D721Med (cell line): Measurements from ENCODE around the gene DRD1.
"Not testable (repeated sequence)": the region's sequence is repeated elsewhere in the genome, so short reads cannot be mapped to it uniquely, and the experiment has no call there.

ENCODE experiments used
- DNase-seq: peaks from one replicate; pipeline ENCODE4 v3.0.0; 2011; ENCODE audit warnings: low spot score; ENCODE audit not compliant: insufficient read length
- FAIRE-seq: peaks from 2 replicates; lab custom pipeline; 2011; peaks lifted over from hg19 to GRCh38; lab: Jason Lieb, UNC
- CTCF ChIP-seq: IDR thresholded peaks from 2 replicates; pipeline ENCODE4 v1.5.1; 2012; ENCODE audit warnings: mild to moderate bottlenecking, control low read depth; ENCODE audit not compliant: insufficient read depth; ENCODE audit errors: missing control alignments

DRD1 gene

GRCh38 chr5:175463641-175464040 lies 19.7 kb upstream of the DRD1 start:
- TF ChIP-seq CTCF: no peak
- FAIRE-seq (no peak), DNase-seq (no peak)

GRCh38 chr5:175461370-175461769 lies 17.4 kb upstream of the DRD1 start:
- no peak for TF ChIP-seq CTCF
- DNase-seq (no peak), FAIRE-seq (no peak)

- DNase-seq (no peak), FAIRE-seq (no peak)
- TF ChIP-seq CTCF: no peak
Observed at GRCh38 chr5:175460552-175460951, 16.6 kb upstream of the DRD1 start.

- TF ChIP-seq CTCF: peak; percentile 61
- no peak for DNase-seq
- FAIRE-seq: peak; percentile 29
Observed at GRCh38 chr5:175460126-175460525, 16.1 kb upstream of the DRD1 start.

- no peak for TF ChIP-seq CTCF
- DNase-seq: no peak
- no peak for FAIRE-seq
Observed at GRCh38 chr5:175457466-175457865, 13.5 kb upstream of the DRD1 start.

- no peak for TF ChIP-seq CTCF
- no peak for FAIRE-seq
Observed at GRCh38 chr5:175456105-175456742, 12.2 kb upstream of the DRD1 start.

GRCh38 chr5:175454338-175454737 lies 10.4 kb upstream of the DRD1 start:
- FAIRE-seq, DNase-seq: not testable (repeated sequence)

More at GRCh38 chr5:175456105-175456742, 12.2 kb upstream of the DRD1 start:
- DNase-seq: no peak
